HCT116 (cell line): Measurements from ENCODE around the gene EXOSC5. TPM values are rescaled to one million over a fixed set of nuclear protein-coding genes. Genes with fewer than 3 reads are reported as not detected.

Experiments used
- ATAC-seq: fragments of 200-7000 bp; cut with Tn5 transposase; 2 replicates; pipeline ENCODE4 v1.9.1; 2020; ENCODE audit warnings: mild to moderate bottlenecking, moderate library complexity
- BruUV-seq: library from RNA; stranded (reverse); fragments of 400-500 nt; replicated peaks from 2 replicates; lab custom pipeline; 2021; lab: Mats Ljungman, UMichigan
- CTCF ChIA-PET: fragments of 300-600 bp; sonication (Branson Sonifier 250); formaldehyde crosslinking; loops from one replicate; lab custom pipeline; 2021; ENCODE audit warnings: antibody characterized with exemption; lab: Charles Lee
- POLR2A ChIA-PET: fragments of 300-600, 350-600 bp; sonication (Branson Sonifier 250); formaldehyde crosslinking; loops from one replicate; lab custom pipeline; 2021; ENCODE audit warnings: antibody characterized with exemption; lab: Charles Lee
- RAD21 ChIA-PET, 2 experiments: fragments of 300-600 bp; sonication (Branson Sonifier 250); formaldehyde crosslinking; loops; one replicate each; lab custom pipeline; 2023; ENCODE audit warnings: low total read pairs in 2 of 2; ENCODE audit not compliant: uncharacterized antibody in 2 of 2, unreplicated experiment in 2 of 2, low non-redundant PET in 1 of 2; lab: Charles Lee
- DNase-seq: peaks from one replicate; pipeline ENCODE4 v3.0.0-alpha.2; 2010; ENCODE audit warnings: low read depth, low spot score
- H2AFZ ChIP-seq: fragments of 200-600 bp; shearing (Covaris generic), sonication (generic); 2 replicates; pipeline ENCODE4 v1.6.1; 2017; ENCODE audit warnings: low read depth, mixed run types, mixed read lengths, antibody characterized with exemption, low read length; ENCODE audit not compliant: poor library complexity, severe bottlenecking
- H3K27ac ChIP-seq: 2 replicates; pipeline ENCODE4 v1.5.1; 2012; ENCODE audit warnings: low read depth, low read length
- H3K27me3 ChIP-seq: fragments of 200-600 bp; sonication (generic); 2 replicates; pipeline ENCODE4 v1.6.1; 2016; ENCODE audit warnings: mixed run types, low read length, mixed read lengths; ENCODE audit not compliant: insufficient read depth
- H3K36me3 ChIP-seq, 2 experiments: fragments of 200-500 bp in 1 of 2; fragments of 200-600 bp in 1 of 2; sonication (Bioruptor generic) in 1 of 2; sonication (generic) in 1 of 2; 2 replicates each; pipeline versions ENCODE4 v1.5.1 to v1.6.1; 2014 to 2016; ENCODE audit warnings: low read length in 2 of 2, inconsistent platforms in 1 of 2, mixed read lengths in 1 of 2, mixed run types in 1 of 2; ENCODE audit not compliant: insufficient read depth in 2 of 2, control insufficient read depth in 1 of 2
- H3K4me1 ChIP-seq, 2 experiments: fragments of 200-600 bp in 1 of 2; sonication (generic) in 1 of 2; 2 replicates each; pipeline versions ENCODE4 v1.5.1 to v1.6.1; 2012 to 2017; ENCODE audit warnings: low read length in 2 of 2, inconsistent platforms in 1 of 2, mild to moderate bottlenecking in 1 of 2, mixed read lengths in 1 of 2, mixed run types in 1 of 2, moderate library complexity in 1 of 2; ENCODE audit not compliant: insufficient read depth in 2 of 2, control insufficient read depth in 1 of 2
- H3K4me2 ChIP-seq: fragments of 200-600 bp; sonication (generic); 2 replicates; pipeline ENCODE4 v1.6.1; 2017; ENCODE audit warnings: mixed run types, low read length, mixed read lengths
- H3K4me3 ChIP-seq, 2 experiments: fragments of 200-600 bp in 1 of 2; sonication (generic) in 1 of 2; replicated peaks in 1 of 2; 2 replicates each; pipeline ENCODE4 v1.5.1; 2011 to 2016; ENCODE audit warnings: low read length in 2 of 2, control low read depth in 1 of 2, low read depth in 1 of 2, mild to moderate bottlenecking in 1 of 2, mixed read lengths in 1 of 2, mixed run types in 1 of 2
- H3K79me2 ChIP-seq: fragments of 200-600 bp; sonication (generic); 2 replicates; pipeline ENCODE4 v1.6.1; 2017; ENCODE audit warnings: mild to moderate bottlenecking, mixed run types, low read length, moderate library complexity, mixed read lengths; ENCODE audit not compliant: insufficient read depth
- H3K9ac ChIP-seq: fragments of 200-600 bp; sonication (generic); 2 replicates; pipeline ENCODE4 v1.6.1; 2016; ENCODE audit warnings: low read length, mixed read lengths
- H3K9me2 ChIP-seq: fragments of 200-600 bp; sonication (generic), shearing (Covaris generic); 2 replicates; pipeline ENCODE4 v1.6.1; 2017; ENCODE audit warnings: mixed run types, mild to moderate bottlenecking, moderate library complexity; ENCODE audit not compliant: insufficient read depth
- H3K9me3 ChIP-seq, 2 experiments: fragments of 200-500 bp in 1 of 2; fragments of 200-600 bp in 1 of 2; sonication (Bioruptor generic) in 1 of 2; sonication (generic) in 1 of 2; 2 replicates each; pipeline ENCODE4 v1.6.1; 2014 to 2017; ENCODE audit warnings: low read length in 2 of 2, mixed read lengths in 2 of 2, inconsistent platforms in 1 of 2, low read depth in 1 of 2, mild to moderate bottlenecking in 1 of 2, mixed run types in 1 of 2, moderate library complexity in 1 of 2; ENCODE audit not compliant: control insufficient read depth in 1 of 2, insufficient read depth in 1 of 2
- H4K20me1 ChIP-seq: fragments of 200-600 bp; sonication (generic), shearing (Covaris generic); 2 replicates; pipeline ENCODE4 v1.6.1; 2017; ENCODE audit warnings: mixed run types, mild to moderate bottlenecking, moderate library complexity; ENCODE audit not compliant: insufficient read depth
- RAD21 ChIP-seq: IDR thresholded peaks from 2 replicates; pipeline ENCODE4 v1.6.1; 2012; ENCODE audit warnings: low read depth, mild to moderate bottlenecking
- SRF ChIP-seq: IDR thresholded peaks from 2 replicates; pipeline ENCODE4 v1.6.1; 2012; ENCODE audit warnings: low read depth
- YY1 ChIP-seq: IDR thresholded peaks from 2 replicates; pipeline ENCODE4 v1.6.1; 2011; ENCODE audit warnings: low read length, low read depth, moderate library complexity, mild to moderate bottlenecking; ENCODE audit not compliant: insufficient replicate concordance; ENCODE audit errors: extremely low read depth
- ZFX ChIP-seq: fragments of 450-650 bp; IDR thresholded peaks from 2 replicates; pipeline ENCODE4 v1.6.1; 2017
- intact Hi-C: fragments of 100-400 bp; cut with micrococcal nuclease; formaldehyde crosslinking; loops from 2 replicates; pipeline ENCODE4 v1.10.0; 2022
- total RNA-seq: library from RNA; stranded (reverse); gene quantifications from one replicate; pipeline ENCODE4 v1.2.1, GENCODE V29; 2021; ENCODE audit not compliant: unreplicated experiment
- TF ChIP-seq, protein P1 (sequence below): IDR thresholded peaks from 2 replicates; pipeline ENCODE4 v1.6.1; 2011; ENCODE audit warnings: mild to moderate bottlenecking, low read length, moderate library complexity; ENCODE audit not compliant: insufficient replicate concordance; ENCODE audit errors: extremely low read depth
- TF ChIP-seq, protein P2 (sequence below): IDR thresholded peaks from 2 replicates; pipeline ENCODE4 v1.6.1; 2012

The EXOSC5 gene
- total RNA-seq, 1 experiment from 2014 or later: 57.5 TPM

DNA sequence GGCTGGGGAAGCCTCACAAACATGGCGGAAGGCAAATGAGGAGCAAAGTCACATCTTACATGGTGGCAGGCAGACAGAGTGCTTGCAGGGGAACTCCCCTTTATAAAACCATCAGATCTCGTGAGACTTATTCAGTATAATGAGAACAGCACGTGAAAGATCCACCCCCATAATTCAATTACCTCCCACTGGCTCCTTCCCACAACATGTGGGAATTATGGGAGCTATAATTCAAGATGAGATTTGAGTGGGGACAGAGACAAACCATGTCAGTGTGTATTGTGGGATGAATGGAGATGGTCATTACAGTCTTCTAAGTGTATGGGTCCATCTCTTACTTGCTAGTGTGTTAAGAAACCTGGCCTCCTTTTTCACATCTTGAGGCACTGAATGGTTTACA is 4.9 kb upstream of the EXOSC5 start (continued):
- TF ChIP-seq, protein P1, sequence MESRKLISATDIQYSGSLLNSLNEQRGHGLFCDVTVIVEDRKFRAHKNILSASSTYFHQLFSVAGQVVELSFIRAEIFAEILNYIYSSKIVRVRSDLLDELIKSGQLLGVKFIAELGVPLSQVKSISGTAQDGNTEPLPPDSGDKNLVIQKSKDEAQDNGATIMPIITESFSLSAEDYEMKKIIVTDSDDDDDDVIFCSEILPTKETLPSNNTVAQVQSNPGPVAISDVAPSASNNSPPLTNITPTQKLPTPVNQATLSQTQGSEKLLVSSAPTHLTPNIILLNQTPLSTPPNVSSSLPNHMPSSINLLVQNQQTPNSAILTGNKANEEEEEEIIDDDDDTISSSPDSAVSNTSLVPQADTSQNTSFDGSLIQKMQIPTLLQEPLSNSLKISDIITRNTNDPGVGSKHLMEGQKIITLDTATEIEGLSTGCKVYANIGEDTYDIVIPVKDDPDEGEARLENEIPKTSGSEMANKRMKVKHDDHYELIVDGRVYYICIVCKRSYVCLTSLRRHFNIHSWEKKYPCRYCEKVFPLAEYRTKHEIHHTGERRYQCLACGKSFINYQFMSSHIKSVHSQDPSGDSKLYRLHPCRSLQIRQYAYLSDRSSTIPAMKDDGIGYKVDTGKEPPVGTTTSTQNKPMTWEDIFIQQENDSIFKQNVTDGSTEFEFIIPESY: no peak
- TF ChIP-seq SRF: no peak

DNA sequence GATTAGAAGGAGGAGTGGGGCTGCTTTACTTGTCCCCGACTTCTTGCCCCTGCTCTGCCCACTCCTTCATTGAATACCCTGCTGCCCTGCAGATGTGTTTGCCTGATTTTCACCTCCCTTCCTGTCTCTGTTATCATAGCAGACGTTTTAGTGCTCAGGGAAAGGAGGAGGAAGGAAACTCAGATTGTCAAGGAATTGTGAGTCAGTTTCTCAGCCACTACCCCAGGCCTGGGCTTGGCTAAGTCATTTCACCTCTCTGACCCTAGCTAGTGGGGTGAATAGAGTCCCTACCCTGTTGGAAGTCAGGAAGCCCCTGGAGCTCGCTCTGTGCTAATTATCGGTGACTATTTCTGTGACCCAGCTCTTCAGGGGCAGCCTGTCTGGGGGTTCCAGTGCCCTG is 4.3 kb upstream of the EXOSC5 start:
- Histone ChIP-seq H3K79me2 (peaks cover 25% of the 10 kb centered on the region), H3K9me2 (no peaks in the 10 kb centered on the region), H3K4me3 (no peak overlapping the region), H4K20me1 (no peaks in the 10 kb centered on the region), H3K9me3 (no peaks in the 10 kb centered on the region), H3K4me2 (no peak overlapping the region), H3K36me3 (0 out of 4 replicates have a peak, but pooled peaks cover 0 to 3% of the 10 kb centered on the region in 2 experiments), H3K27ac (no peak overlapping the region), H3K4me1 (peaks cover 9 to 13% of the 10 kb centered on the region in 2 experiments)
- ChIA-PET POLR2A (no interaction called here), RAD21 (no interaction called here), CTCF (no interaction called here)
- BruUV-seq: no TSS peak
- TF ChIP-seq ZFX (no peak), RAD21 (no peak), YY1 (no peak), SRF (no peak)
- TF ChIP-seq, protein P2, sequence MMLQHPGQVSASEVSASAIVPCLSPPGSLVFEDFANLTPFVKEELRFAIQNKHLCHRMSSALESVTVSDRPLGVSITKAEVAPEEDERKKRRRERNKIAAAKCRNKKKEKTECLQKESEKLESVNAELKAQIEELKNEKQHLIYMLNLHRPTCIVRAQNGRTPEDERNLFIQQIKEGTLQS: no peak
- TF ChIP-seq, all 23 proteins: peak for 0
- Histone ChIP-seq H2AFZ (no peak overlapping the region), H3K27me3 (no peaks in the 10 kb centered on the region), H3K9ac (no peak overlapping the region)
- DNase-seq (no peak), ATAC-seq (no peak)
- intact Hi-C loops: no loop called here
